HepG2 (cell line): Measurements from ENCODE around the gene STARD8. TPM values are rescaled to one million over a fixed set of nuclear protein-coding genes. Genes with fewer than 3 reads are reported as not detected.

Experiments
- ATAC-seq: fragments of 200-7000 bp; cut with Tn5 transposase; 3 replicates; pipeline ENCODE4 v1.9.1; 2020; ENCODE audit warnings: mild to moderate bottlenecking, moderate library complexity
- BruUV-seq: library from RNA; stranded (reverse); fragments of 400-500 nt; replicated peaks from 2 replicates; lab custom pipeline; 2021; lab: Mats Ljungman, UMichigan
- CTCF ChIA-PET: fragments of 300-600 bp; formaldehyde crosslinking; extraction: SDS; loops from one replicate; lab custom pipeline; 2021; ENCODE audit warnings: low total read pairs, inconsistent platforms, low intra/inter-chr PET ratio; lab: Yijun Ruan, JAX
- POLR2A ChIA-PET: fragments of 350-600 bp; sonication (Branson Sonifier 250); formaldehyde crosslinking; loops from one replicate; lab custom pipeline; 2020; ENCODE audit warnings: antibody characterized with exemption, inconsistent platforms; lab: Yijun Ruan, JAX
- DNase-seq: peaks from one replicate; pipeline ENCODE4 v3.0.0-alpha.2; 2015; ENCODE audit warnings: low spot score
- FAIRE-seq: peaks from 3 replicates; lab custom pipeline; 2011; peaks lifted over from hg19 to GRCh38; lab: Jason Lieb, UNC
- H2AFZ ChIP-seq: one replicate; pipeline ENCODE4 v1.6.1; 2011; ENCODE audit warnings: low read length, inconsistent platforms
- H3K27ac ChIP-seq: fragments of 300-600 bp; 3 replicates; pipeline ENCODE4 v1.8.0; 2011; ENCODE audit warnings: mixed run types, mild to moderate bottlenecking, mixed read lengths, low read length, inconsistent platforms; ENCODE audit not compliant: insufficient read depth; ENCODE audit errors: extremely low read length
- H3K27me3 ChIP-seq, 2 experiments: fragments of 200-600 bp in 1 of 2; 2 replicates in 1 of 2; 3 replicates in 1 of 2; pipeline versions ENCODE4 v1.6.0 to v1.8.0; 2011; ENCODE audit warnings: low read length in 2 of 2, mild to moderate bottlenecking in 2 of 2, moderate library complexity in 2 of 2, inconsistent platforms in 1 of 2; ENCODE audit not compliant: insufficient read depth in 2 of 2, control insufficient read depth in 1 of 2
- H3K36me3 ChIP-seq, 2 experiments: fragments of 200-600 bp in 1 of 2; replicated peaks in 1 of 2; 2 replicates in 1 of 2; 3 replicates in 1 of 2; pipeline versions ENCODE4 v1.5.1 to v1.8.0; 2011; ENCODE audit warnings: low read length in 2 of 2, inconsistent platforms in 1 of 2; ENCODE audit not compliant: insufficient read depth in 2 of 2, control insufficient read depth in 1 of 2
- H3K4me1 ChIP-seq: 2 replicates; pipeline ENCODE4 v1.5.1; 2012; ENCODE audit warnings: low read length, inconsistent platforms; ENCODE audit not compliant: insufficient read depth
- H3K4me2 ChIP-seq: 2 replicates; pipeline ENCODE4 v1.6.0; 2011; ENCODE audit warnings: low read depth, low read length, inconsistent platforms
- H3K4me3 ChIP-seq, 3 experiments: fragments of 200-600 bp in 1 of 3; sonication (generic), shearing (Covaris generic) in 1 of 3; replicated peaks in 1 of 3; 2 replicates each; pipeline ENCODE4 v1.5.1; 2011 to 2016; ENCODE audit warnings: low read length in 3 of 3, inconsistent platforms in 2 of 3, low read depth in 2 of 3, mild to moderate bottlenecking in 2 of 3, control low read depth in 1 of 3, mixed read lengths in 1 of 3; ENCODE audit not compliant: insufficient read depth in 1 of 3
- H3K79me2 ChIP-seq: one replicate; pipeline ENCODE4 v1.6.1; 2011; ENCODE audit warnings: low read length, inconsistent platforms; ENCODE audit not compliant: insufficient read depth
- H3K9ac ChIP-seq: 2 replicates; pipeline ENCODE4 v1.6.0; 2011; ENCODE audit warnings: mild to moderate bottlenecking, low read depth, low read length, inconsistent platforms; ENCODE audit not compliant: insufficient read depth
- H3K9me3 ChIP-seq: 2 replicates; pipeline ENCODE4 v1.5.1; 2012; ENCODE audit warnings: mild to moderate bottlenecking, low read length
- H4K20me1 ChIP-seq: 2 replicates; pipeline ENCODE4 v1.6.0; 2011; ENCODE audit warnings: inconsistent platforms, mild to moderate bottlenecking, low read length, moderate library complexity; ENCODE audit not compliant: insufficient read depth
- AKAP8 ChIP-seq: sonication (generic); formaldehyde crosslinking; IDR thresholded peaks from 2 replicates; pipeline ENCODE4 v1.5.1; 2020; ENCODE audit warnings: mild to moderate bottlenecking, missing genetic modification reagents
- GABPB1 ChIP-seq: IDR thresholded peaks from 2 replicates; pipeline ENCODE4 v1.6.1; 2016; ENCODE audit warnings: mild to moderate bottlenecking, missing genetic modification reagents, moderate library complexity, missing compliant biosample characterization
- TSC22D2 ChIP-seq: sonication (generic); formaldehyde crosslinking; IDR thresholded peaks from 2 replicates; pipeline ENCODE4 v1.5.1; 2020; ENCODE audit warnings: missing genetic modification reagents, mild to moderate bottlenecking, borderline replicate concordance
- ZBTB38 ChIP-seq: sonication (generic); formaldehyde crosslinking; IDR thresholded peaks from 2 replicates; pipeline ENCODE4 v1.5.1; 2020; ENCODE audit warnings: mild to moderate bottlenecking, missing genetic modification reagents
- ZNF552 ChIP-seq: sonication (generic); formaldehyde crosslinking; IDR thresholded peaks from 2 replicates; pipeline ENCODE4 v1.9.0; 2022; ENCODE audit warnings: missing genetic modification reagents, mild to moderate bottlenecking, borderline replicate concordance
- WGBS: methylation state at CpG from one replicate; pipeline ENCODE4 v1.1.6; 2017; ENCODE audit warnings: low lambda C conversion rate; 5-methylcytosine and 5-hydroxymethylcytosine counted together
- in situ Hi-C: cut with HindIII; loops from 2 replicates; pipeline ENCODE4 v1.10.0; 2017; ENCODE audit warnings: low pct_unique_long_range_greater_than_20kb; ENCODE audit not compliant: extremely low pct_ligation_motif_present
- intact Hi-C: fragments of 100-400 bp; cut with micrococcal nuclease; formaldehyde crosslinking; loops from one replicate; pipeline ENCODE4 v1.10.0; 2022; ENCODE audit not compliant: unreplicated experiment
- polyA plus RNA-seq, 8 experiments: library from polyadenylated mRNA; depleted of rRNA in 3 of 8; stranded (reverse) in 7 of 8; unstranded in 1 of 8; fragments of >200 nt; fragmentation: Illumina TruSeq in 4 of 8; extraction: Trizol in 4 of 8; gene quantifications; 2 replicates each; pipeline versions ENCODE4 v1.2.1 to v1.2.3, GENCODE V29; 2011 to 2016; ENCODE audit warnings: low read depth in 4 of 8, missing spikeins in 1 of 8, mixed read lengths in 1 of 8; ENCODE audit not compliant: insufficient read depth in 1 of 8
- total RNA-seq, 5 experiments: library from RNA; depleted of rRNA; stranded (reverse); fragments of >200 nt; fragmentation: Illumina TruSeq; extraction: Trizol; gene quantifications; 2 replicates each; pipeline ENCODE4 v1.2.3, GENCODE V29; 2016; ENCODE audit warnings: low read depth in 1 of 5
- TF ChIP-seq, protein P1 (sequence below): sonication (generic); formaldehyde crosslinking; conservative IDR thresholded peaks from 2 replicates; pipeline ENCODE4 v1.4.0; 2020; ENCODE audit warnings: missing genetic modification reagents
- TF ChIP-seq, protein P2 (sequence below): sonication (generic); formaldehyde crosslinking; conservative IDR thresholded peaks from 2 replicates; pipeline ENCODE4 v1.8.0; 2022; ENCODE audit warnings: mild to moderate bottlenecking, moderate library complexity, missing genetic modification reagents

Gene STARD8
- total and polyA plus RNA-seq, 2 of the 13 experiments (the other 11 are each of a cell fraction or from before 2014, with no cell fraction given): 0.02 to 0.09 TPM

DNA sequence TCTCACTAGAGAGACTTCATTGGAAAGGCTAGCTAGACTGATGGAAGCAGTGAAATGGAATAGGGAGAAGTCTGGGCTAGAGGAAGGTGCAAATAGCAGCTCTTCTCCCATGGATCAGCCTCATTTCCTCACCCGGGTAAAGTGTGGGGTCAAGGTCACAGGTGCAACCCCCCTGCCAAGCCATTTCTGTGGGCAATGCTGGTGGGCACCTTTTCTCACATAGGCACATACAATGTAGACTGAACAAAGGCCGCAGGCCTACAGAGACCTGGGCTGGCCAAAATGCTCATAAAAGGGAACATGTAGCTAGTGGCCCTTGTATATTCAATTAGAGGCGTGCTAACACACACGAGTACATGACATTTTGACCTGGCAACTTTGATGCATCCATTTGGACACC is 109.9 kb downstream of the STARD8 start (continued):
- TF ChIP-seq, protein P1, sequence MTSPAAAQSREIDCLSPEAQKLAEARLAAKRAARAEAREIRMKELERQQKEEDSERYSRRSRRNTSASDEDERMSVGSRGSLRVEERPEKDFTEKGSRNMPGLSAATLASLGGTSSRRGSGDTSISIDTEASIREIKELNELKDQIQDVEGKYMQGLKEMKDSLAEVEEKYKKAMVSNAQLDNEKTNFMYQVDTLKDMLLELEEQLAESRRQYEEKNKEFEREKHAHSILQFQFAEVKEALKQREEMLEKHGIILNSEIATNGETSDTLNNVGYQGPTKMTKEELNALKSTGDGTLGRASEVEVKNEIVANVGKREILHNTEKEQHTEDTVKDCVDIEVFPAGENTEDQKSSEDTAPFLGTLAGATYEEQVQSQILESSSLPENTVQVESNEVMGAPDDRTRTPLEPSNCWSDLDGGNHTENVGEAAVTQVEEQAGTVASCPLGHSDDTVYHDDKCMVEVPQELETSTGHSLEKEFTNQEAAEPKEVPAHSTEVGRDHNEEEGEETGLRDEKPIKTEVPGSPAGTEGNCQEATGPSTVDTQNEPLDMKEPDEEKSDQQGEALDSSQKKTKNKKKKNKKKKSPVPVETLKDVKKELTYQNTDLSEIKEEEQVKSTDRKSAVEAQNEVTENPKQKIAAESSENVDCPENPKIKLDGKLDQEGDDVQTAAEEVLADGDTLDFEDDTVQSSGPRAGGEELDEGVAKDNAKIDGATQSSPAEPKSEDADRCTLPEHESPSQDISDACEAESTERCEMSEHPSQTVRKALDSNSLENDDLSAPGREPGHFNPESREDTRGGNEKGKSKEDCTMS (CRISPR knock-in tag): no peak
- TF ChIP-seq TSC22D2 (no peak), ZNF552 (CRISPR knock-in tag) (no peak), AKAP8 (no peak)
- TF ChIP-seq, protein P2, sequence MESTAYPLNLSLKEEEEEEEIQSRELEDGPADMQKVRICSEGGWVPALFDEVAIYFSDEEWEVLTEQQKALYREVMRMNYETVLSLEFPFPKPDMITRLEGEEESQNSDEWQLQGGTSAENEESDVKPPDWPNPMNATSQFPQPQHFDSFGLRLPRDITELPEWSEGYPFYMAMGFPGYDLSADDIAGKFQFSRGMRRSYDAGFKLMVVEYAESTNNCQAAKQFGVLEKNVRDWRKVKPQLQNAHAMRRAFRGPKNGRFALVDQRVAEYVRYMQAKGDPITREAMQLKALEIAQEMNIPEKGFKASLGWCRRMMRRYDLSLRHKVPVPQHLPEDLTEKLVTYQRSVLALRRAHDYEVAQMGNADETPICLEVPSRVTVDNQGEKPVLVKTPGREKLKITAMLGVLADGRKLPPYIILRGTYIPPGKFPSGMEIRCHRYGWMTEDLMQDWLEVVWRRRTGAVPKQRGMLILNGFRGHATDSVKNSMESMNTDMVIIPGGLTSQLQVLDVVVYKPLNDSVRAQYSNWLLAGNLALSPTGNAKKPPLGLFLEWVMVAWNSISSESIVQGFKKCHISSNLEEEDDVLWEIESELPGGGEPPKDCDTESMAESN (CRISPR knock-in tag): no peak

DNA sequence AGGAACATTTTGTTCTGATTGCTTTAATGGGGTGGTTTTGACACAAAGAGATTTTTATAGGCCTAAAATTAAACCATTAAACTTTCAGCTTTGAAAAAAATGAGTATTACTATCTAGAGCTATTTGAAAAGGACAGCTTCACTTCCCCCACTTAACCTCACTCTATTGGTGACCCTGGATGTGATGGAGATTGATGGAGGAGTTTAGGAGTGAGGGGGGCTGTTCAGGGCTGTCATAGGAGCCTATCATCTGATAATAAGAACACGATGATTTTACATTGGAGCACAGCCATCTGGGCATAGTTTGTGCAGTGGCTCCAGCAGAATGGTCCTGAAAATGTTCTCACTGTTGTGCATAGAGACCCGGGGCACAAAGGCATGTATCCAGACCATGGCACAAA is 110.3 kb downstream of the STARD8 start:
- no peaks in the 10 kb centered on the region for H3K36me3 ChIP-seq
- no peak overlapping the region for H2AFZ ChIP-seq
- H3K79me2 ChIP-seq: no peaks in the 10 kb centered on the region
- FAIRE-seq (no peak), ATAC-seq (no peak), DNase-seq (no peak)
- no peak overlapping the region for H3K4me2 ChIP-seq
- no peak for TF ChIP-seq ZBTB38 (CRISPR knock-in tag)
- no peak for TF ChIP-seq GABPB1 (CRISPR knock-in tag)
- no peak overlapping the region for H3K27ac ChIP-seq
- ChIA-PET CTCF (no interaction called here), POLR2A (no interaction called here)
- intact Hi-C loops (no loop called here), in situ Hi-C loops (no loop called here)
- H3K9me3 ChIP-seq: no peaks in the 10 kb centered on the region
- no TSS peak for BruUV-seq
- no peaks in the 10 kb centered on the region for H3K27me3 ChIP-seq
- 0% methylated on average over 1 of the region's 2 CpGs for WGBS
- no peak overlapping the region for H3K9ac ChIP-seq
- no peaks in the 10 kb centered on the region for H4K20me1 ChIP-seq
- no peak overlapping the region for H3K4me3 ChIP-seq
- no peaks in the 10 kb centered on the region for H3K4me1 ChIP-seq
